ENCODE measurements around the gene BEND6.

Gene BEND6

DNA sequence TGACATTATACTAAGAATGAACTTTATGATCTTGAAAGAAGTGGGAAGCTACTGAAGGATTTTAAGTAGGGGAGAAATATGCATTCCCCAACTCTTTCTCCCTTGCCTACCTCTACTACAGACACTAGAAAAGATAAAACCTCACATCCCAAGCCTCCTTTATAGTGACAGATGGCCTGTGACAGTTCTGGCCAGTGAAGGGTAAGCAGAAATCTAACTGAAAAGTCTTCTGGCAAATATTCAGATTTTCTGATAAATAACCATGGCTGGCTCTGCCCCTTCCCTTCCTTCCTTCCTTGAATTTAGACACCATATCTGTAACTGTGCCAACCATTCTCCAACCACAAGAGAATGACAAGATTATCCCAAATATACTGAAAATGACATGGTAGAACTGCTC, 10.2 kb upstream of the BEND6 start:
- no peak for DNase-seq

DNA sequence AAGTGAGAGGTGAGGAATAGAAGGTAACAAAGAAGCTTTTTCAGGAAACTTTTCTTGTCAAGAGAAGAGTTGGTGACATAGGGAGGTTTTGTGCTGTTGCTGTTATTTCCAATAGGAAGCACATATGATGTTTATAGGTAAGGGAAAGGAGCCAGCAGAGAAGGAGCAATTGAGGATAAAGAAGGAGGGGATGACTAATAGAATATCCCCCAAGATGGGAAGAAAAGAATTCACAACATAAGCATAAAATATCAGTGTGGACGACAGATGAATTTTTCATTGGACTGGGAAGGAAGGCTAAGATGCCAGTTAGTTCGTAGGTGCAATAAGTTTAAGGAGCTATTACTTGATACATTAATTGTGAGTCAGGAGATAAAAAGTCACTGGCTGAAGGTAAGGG, 8.5 kb upstream of the BEND6 start:
- DNase-seq, result no peak

DNA sequence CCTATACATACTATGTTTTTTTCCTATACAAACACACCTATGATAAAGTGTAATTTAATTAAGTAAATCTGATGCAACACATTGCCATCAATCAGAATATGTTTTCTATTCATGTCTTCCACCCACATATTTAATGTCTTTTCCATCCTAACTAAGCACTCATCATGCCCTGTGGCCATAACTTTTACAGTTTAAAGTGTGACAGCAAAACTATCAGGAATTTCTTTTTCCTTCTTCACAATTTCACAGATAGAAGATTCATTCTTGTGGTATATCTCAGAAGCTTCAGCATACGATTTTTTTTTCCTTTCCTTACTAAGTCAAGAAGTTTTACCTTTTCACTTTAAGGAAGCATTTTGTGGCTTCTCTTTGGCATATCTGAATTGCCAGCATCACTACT, 7.0 kb upstream of the BEND6 start:
- DNase-seq, result no peak

DNA sequence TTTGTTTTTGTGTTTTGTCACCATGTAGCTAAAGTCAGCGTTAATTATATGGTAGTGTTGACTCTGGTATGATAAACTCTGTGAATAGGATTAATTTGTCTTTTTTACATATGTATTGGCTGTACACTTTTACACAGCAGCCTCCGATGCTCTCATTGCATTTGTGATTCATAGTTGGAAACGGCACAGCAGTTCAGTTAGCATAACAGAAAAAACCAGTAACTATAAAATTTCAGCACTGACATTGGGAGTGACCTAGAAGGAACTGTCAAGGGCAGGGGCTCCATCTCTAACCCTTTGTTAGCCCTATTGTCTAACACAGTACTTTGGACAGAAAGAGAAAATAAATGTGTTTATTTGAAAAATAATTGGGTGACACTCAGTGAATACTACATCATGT, 5.6 kb upstream of the BEND6 start:
- DNase-seq, result no peak

DNA sequence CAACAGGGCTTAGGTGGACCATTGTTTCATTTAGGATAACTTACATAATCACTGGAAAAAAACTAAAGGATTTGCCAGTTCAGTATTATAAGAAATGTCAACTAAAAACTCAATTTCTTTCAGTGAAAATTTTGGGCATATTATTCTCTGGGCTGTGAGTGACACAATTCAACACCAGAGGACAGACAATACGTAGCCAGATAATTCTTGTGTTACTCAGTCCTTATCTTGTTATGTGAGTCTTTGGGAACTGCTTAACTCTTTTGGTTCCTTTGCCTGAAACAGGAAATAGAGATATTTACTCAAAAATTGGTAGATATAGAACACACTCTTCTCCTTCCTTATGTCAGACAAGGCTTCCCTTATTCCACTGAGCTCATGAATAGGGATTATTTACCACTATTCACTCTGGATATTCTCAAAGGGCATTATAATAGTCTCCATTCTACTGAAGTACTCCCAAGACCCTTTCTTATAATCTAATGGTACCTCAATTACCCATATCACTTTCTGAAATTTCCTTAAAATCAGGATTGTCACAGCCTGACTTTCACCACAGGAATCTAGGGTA, 4.9 kb upstream of the BEND6 start:
- no peak for DNase-seq

DNA sequence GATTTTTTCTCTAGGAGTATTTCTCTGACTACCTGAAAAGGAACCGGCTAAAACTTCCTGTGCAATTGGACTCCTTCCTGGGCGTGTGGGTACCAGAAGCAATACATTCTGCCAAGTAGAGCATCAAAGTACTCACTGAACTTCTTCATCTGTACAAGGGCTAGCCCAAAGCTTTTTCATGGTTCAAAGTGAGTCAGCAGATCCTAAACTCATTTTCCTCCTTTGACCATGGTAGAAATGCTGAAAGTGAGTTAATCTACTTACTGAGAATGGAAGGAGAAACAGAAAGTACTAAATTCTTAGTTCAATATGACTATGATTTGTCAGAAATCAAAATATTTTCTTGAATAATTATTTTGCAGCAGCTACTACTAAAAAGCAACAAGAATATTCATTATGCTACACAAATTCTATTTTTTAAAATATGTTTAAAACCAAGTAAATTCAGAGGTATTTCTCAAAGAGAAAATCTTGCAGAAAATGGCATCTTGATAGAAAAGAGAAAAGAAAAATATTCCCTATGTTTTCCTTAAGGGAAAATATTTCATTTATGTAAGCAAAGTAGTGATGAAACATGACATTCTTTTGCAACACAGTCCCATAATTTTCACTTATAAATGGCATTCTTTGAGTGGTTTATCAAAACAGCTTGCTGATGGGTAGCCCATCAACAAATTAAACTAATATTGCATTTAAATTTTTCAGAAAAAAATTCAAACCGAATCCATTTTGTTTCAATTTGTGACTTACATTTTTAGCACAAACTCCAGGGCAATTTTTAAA, 3.7 kb upstream of the BEND6 start:
- DNase-seq, result no peak

DNA sequence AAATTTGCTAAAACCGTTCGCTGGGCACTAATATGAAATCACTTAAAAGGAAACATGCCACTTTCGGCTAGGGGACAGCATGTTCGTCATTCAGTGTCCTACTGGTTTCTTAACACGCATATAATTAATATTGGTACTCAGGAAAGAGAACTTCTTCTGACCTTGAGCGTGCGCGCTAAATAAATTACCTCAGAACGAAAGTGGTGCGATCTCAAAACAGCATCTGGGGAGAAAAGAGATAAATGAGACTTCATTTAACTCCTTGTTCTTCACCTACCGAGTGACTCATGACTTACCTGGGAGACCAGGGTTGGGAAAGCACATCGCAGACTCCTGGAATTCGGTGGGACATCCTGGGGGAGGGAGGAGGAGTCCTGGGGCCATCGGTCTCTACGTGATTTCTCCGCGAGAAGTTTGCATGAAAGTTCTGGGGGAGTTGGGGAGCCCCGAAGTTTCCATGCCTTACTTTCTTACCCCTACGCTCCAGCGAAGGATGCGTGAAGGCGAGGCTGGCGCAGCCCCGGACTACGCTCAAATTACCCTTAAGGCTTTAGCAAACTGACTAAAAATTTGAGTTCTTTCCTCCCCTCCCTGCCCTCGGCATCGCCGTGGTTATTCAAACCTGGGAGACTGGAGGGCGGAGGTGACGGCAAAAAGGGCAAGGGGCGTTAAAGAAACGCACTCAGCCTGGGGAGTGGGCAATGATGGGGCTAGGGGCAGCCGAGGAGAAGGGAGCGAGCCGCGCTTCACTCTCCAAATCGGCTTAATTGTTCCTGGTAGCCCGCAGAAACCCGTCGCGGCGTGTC, 1.1 kb upstream of the BEND6 start:
- no peak for DNase-seq

DNA sequence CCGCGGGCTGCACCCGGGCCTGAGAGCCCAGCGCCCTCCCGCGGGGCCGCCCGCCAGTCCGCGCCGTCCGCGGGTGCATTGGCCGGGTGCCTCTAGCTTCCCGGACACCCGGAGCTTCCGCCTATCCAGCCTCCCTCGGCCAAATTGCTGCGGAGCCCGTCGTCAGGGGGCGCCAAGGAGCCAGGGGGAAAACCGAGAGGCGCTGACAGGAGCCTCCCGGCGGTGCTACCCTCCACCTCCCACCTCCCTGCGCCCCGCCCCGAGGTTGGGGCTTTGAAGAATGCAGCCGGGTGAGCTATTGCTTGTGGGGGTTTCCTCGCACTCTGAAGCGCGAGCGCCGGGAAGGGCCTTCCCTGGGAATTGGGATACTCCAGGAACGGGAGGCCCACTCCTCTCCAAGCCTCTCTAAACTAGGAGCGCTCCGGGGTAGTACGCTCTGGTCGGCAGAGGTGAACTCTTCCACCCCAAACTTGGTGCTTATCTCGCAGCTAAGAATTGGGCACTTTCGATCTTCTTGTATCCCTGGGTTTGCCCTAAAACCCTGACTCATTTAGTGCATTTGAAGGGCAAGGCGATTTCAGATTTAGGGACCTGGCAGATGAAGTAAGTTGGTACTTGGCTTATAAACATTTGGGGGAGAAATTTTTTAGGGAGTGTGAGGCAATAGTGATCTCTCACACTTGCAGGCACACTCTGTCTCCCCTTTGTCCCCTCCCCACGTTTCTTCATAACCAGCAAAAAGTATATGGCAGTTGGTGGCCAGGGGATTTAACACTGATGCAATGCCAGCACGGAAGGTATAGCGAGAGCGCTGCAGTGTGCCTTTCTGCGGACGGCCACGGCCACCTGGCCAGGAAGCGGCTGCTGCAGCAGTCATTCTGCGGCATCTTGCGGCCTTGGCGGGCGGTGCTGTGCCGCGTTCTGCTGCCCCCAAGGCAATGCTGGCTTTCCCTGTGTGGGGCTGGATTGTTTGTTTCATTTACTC, 556 bp downstream of the BEND6 start:
- peak; percentile 78 for DNase-seq

DNA sequence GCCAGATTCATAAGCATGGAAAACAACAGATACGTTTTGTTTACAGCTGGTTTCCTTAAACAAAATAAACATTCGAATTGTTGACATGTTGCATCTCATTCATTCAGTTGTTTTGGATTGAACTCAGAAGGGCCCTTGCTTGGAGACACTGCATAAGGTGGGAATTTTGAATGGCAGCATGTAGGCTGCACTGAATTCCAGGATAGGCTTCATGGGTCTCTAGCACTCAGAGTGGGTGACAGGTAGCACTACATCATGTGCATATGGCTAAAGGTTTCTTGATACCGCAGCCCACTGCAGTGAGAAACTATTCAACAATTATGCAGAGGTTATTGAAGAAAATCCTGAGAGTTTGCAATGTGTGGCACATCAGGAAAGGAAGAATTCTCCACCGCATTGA, 1.6 kb downstream of the BEND6 start:
- no peak for DNase-seq

DNA sequence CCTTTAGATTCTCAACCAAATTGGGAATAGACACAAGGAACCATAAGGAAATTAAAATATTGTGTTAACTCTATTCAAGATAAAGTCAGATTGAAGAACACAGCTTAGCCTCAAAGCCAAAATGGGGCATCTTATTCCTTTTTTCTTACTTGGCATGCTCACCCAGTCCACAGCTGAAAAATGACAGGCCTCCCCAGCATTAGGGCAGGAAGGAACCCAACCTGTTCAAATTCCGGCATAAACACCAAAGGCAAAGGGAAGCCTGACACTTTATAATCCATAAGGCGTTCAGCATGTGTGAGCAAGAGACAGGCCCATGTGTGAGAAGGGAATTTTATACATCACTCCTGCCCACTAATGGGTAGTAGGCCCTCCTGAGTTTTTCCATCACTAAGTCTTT, 2.9 kb downstream of the BEND6 start:
- no peak for DNase-seq

DNA sequence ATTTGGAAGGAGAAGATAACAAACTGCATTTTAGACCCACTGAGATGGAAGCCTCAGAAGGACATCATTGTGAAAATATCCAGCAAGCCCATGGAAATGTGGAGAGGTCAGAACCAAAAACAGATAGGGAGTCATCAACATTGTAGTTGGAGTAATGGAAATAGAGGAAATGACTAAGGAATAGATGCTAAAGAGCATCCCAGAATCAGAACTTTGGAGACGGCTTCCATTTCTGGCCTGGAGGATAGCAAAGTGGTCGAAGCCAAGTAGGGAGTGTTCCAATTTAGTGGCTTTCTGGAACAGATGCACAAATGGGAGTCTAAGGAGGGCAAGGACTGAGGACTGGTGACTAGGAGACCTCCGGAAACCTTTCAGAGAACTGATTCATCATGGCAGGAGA, 3.6 kb downstream of the BEND6 start:
- no peak for DNase-seq

DNA sequence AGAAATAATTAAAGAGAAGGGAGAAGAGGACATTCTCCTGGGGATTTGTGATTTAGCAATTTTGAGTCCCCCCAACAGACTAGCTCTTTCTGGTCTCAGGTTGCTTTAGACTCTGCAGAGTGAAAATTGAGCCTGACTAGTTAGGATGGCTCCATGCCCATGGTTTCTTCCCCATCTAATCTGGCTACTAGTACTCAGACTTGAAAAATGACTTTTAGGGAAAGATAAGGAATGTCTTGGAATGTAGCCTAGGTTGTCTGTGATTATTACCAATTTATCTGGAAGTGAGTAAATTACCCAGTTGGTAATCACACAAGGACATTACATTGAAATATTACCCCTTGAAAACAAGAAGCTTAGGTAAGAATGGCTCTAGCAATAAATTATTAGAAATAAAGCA, 4.2 kb downstream of the BEND6 start:
- DNase-seq, result no peak

DNA sequence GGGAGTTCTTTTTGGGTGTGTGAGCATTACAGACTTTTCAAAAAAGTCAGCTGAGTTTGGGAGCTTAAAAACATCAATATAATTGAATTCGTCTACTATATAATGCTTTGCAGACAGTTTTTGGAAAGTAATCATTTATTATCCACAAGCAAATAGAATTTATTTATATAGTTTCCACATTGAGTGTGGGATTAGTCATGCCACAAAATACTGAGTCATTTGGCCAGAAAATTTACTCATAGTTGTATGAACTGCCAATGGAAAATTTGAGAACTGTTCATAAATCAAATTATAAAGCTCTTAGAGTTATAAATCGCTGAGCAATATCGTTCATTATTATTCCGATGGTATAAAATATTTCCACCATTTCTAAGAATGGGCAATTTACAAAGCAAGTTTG, 5.0 kb downstream of the BEND6 start:
- DNase-seq, result no peak

DNA sequence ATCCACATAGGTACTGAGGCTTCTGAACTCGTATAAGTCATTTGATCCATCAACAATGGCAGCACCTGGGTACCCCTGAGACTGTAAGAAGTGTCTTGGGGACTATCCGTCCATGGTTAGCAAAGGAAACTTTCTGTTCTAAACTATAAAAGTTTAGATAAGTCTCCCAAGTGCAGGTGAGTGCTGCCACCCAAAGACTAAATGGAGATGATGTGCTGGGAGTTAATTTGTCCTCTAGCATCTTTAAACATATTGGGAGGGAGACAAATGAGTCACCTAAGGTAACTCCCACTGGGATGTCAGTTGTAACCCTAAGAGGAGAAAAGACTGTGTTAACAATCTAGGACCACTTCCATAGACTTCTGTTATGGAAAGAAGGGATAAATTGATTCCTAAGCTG, 6.2 kb downstream of the BEND6 start:
- DNase-seq, result no peak

DNA sequence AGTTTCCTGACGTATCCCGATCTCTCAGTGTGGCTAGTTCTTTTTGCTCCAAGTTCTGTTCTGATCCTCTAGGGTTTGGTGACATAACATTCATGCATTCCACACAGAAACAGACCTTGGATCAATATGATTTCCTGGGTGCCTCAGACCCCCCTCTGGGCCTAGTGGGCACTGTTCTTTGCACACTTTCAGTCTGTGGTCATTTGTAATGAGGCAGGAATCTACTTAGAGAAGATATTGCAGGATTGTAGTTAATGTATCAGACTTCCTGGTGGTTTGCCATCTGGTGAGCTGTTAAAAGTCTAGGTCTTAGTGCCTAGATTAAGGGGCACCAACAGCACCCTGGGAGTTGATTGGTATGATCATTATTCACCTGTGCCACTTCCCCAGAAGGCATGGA, 7.5 kb downstream of the BEND6 start:
- DNase-seq, result no peak

DNA sequence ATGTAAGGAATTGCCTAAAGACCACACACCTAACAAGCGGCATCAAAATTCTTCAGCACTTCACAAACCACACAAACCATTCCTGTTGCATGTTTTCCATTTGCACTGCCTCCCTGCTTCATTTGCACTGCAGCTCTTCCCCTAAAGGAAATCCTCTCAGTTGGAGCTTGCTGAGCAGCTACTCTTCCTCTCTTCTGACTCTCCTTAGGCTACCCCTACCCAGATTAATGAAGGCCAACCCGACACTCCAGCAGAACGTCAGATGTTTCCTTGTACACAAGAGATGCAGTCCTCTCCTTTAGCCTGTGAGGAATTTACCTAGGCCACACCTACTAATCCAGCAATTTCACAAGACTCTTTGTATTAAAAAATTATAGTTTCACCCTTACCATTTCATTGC, 8.1 kb downstream of the BEND6 start:
- no peak for DNase-seq

DNA sequence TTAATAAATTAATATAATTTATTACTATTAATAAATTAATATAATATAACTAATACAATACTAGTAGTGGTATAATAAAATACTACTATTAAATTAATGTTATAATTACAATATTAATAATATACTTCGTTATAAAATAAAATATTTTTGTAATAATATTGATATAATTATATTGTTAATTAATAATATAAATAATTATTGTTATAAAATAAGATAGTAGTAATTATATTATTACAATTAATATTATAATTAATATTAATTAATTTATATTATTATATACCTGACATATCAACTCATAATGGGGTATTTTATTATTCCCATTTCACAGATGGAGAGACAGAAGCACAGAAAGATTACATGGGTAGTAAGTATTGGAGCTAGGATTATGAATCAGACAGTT, 8.9 kb downstream of the BEND6 start:
- DNase-seq, result no peak

DNA sequence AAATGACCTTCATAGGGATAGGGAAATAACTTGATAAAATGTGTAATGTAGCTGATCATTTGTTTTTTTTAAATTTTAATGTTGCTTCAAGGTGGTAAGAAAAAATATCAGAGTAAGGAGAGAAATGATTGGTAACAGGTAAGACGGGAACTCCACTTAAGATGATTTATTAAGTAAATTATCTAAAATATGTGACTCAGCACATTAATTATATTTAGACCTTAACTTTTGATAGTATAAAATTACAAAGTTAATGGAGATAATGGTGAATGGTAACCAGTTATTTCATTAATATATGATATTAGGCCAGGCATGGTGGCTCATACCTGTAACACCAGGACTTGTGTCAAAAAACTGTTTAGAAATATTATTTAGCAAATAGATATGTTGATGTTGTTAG, 10.2 kb downstream of the BEND6 start:
- no peak for DNase-seq

DNA sequence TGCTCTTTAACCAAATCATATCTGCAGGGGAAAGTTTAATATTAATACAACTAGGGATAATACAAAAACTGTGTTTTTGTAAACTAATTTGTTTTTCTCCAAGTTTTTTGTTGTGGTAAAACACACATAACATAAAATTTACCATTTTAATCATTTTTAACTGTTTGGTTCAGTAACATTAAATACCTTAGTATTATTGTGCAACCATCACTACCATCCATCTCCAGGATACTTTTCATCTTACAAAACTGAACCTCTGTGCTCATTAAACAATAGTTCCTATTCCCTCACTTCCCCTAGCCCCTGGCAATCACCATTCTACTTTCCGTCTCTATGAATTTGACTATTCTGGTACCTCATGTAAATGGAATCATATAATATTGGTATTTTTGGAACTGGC, 15.9 kb downstream of the BEND6 start:
- DNase-seq, result no peak

DNA sequence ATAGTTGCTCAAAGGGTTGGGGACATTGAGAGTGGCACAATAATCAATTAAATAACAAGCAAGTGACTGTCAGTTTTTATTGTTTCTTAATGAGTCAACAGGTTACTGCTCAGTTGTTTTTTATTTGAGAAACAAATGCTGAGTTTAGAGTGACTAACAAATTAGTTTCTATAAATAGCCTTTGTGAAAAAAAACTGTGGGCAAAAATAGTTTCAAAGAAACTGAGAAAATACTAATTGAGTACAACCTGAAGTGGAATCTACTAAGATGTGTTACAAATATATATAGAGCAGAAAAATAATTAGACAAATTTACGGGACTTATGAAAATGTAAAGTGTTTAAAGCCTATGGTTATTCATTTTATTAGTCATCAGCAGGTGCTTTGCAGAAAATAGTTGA, 22.3 kb downstream of the BEND6 start:
- no peak for DNase-seq

DNA sequence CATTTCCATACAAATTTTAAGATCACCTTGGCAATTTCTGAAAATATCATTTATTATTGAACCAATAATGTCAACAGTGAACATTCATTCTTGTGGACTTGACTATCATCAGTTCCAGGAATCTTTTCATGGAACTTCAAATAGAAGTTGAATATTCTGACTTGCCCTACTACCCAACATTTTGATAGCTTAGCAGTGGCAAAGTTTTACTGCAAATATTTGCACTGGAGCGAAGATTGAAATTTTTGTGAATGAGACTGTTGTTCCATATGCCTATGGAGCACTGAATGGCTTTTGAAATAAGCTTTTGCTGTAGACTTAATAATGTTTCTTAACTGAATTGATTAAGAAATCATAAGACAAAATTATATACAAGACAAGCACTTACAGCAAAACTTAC, 23.6 kb downstream of the BEND6 start:
- DNase-seq, result no peak

DNA sequence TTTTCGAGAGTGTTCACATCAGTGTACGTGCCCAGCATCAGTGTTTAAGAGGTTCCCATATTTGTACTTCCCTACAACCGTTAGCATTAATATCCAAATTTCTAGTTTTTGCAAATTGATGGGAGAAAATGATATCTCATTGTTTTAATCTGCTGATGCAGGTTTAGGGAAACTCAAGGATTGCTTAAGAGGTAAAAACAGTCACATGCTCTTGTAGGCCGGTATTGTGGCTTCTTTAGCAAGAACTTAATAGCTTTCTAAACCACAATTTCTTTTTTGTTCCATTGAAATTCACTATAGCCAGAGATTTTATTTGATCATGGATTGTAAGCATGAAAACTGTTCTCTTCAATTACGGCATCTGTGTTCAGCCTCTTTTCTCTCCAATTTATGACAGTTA, 29.5 kb downstream of the BEND6 start:
- DNase-seq, result no peak

DNA sequence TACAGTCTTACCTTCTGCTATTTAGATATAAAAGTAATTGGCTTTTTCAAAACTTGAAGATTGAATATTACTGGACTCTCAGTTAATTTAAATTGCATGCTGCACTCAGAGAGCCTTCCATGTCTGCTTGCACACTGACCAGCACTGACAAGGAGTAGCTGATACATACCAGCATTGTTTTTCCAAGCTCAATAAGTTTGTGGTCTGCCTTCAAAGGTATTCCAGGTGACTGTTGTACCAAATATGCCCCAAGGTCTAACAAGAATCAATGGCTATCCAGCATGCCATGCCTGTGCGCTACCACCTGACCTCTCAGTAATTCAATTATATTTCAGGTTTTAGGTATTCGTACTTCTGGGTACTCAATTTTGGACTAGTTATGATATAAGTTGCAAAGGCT, 30.0 kb downstream of the BEND6 start:
- DNase-seq, result no peak
